ENCODE data around the gene GCNT3.
"Not testable (repeated sequence)": the region's sequence is repeated elsewhere in the genome, so short reads cannot be mapped to it uniquely, and the experiment has no call there.

Gene GCNT3

GRCh38 chr15:59644756-59645155 lies 33.2 kb downstream of the GCNT3 start:
- TF ChIP-seq CTCF (IDR thresholded peaks at IDR 0.05; ENCODE audit: insufficient read depth, missing control alignments): no peak
- FAIRE-seq: no peak
- no peak for DNase-seq (ENCODE audit: insufficient read length, low spot score)

- not testable (repeated sequence) for FAIRE-seq
Observed at GRCh38 chr15:59645812-59646211, 34.2 kb downstream of the GCNT3 start.

GRCh38 chr15:59646277-59646676 lies 34.7 kb downstream of the GCNT3 start:
- DNase-seq (ENCODE audit: insufficient read length, low spot score) (no peak), FAIRE-seq (no peak)
- no peak for TF ChIP-seq CTCF (IDR thresholded peaks at IDR 0.05; ENCODE audit: insufficient read depth, missing control alignments)

More at GRCh38 chr15:59645812-59646211, 34.2 kb downstream of the GCNT3 start:
- DNase-seq (ENCODE audit: insufficient read length, low spot score): not testable (repeated sequence)

- FAIRE-seq (no peak), DNase-seq (ENCODE audit: insufficient read length, low spot score) (no peak)
- TF ChIP-seq CTCF (IDR thresholded peaks at IDR 0.05; ENCODE audit: insufficient read depth, missing control alignments): no peak
Observed at GRCh38 chr15:59647085-59647484, 35.5 kb downstream of the GCNT3 start.

- DNase-seq (ENCODE audit: insufficient read length, low spot score): no peak
- no peak for TF ChIP-seq CTCF (IDR thresholded peaks at IDR 0.05; ENCODE audit: insufficient read depth, missing control alignments)
- FAIRE-seq: no peak
Observed at GRCh38 chr15:59649603-59650002, 38.0 kb downstream of the GCNT3 start.

- DNase-seq (ENCODE audit: insufficient read length, low spot score): no peak
- no peak for TF ChIP-seq CTCF (IDR thresholded peaks at IDR 0.05; ENCODE audit: insufficient read depth, missing control alignments)
- no peak for FAIRE-seq
Observed at GRCh38 chr15:59654046-59654445, 42.5 kb downstream of the GCNT3 start.

GRCh38 chr15:59656897-59657634 lies 45.5 kb downstream of the GCNT3 start, which contains the start of gene GTF2A2:
TSS of gene GTF2A2 (minus strand) at chr15:59657515. CDS start at chr15:59652277, 5,238 bp downstream.
- DNase-seq (ENCODE audit: insufficient read length, low spot score) (peak; percentile 80), FAIRE-seq (no peak)
- TF ChIP-seq CTCF (IDR thresholded peaks at IDR 0.05; ENCODE audit: insufficient read depth, missing control alignments): no peak
